Vagina (tissue), 2 donors: ENCODE measurements around the gene PLP2. TPM values are rescaled to one million over a fixed set of nuclear protein-coding genes. Genes with fewer than 3 reads are reported as not detected.

Source experiments
- DNase-seq, 2 donors: peaks; one replicate each; pipeline ENCODE4 v3.0.0-alpha.2; 2017; ENCODE audit errors: extremely low spot score in 2 of 2
- H3K27ac ChIP-seq: fragments of 200-600 bp; sonication (generic); one replicate; pipeline ENCODE4 v1.5.1; 2019
- H3K27me3 ChIP-seq: fragments of 200-600 bp; sonication (generic); one replicate; pipeline ENCODE4 v1.5.1; 2019
- H3K36me3 ChIP-seq, 2 donors: fragments of 200-600 bp; sonication (generic); one replicate each; pipeline ENCODE4 v1.5.1; 2017 to 2019
- H3K4me1 ChIP-seq: fragments of 200-600 bp; sonication (generic); one replicate; pipeline ENCODE4 v1.5.1; 2019
- H3K4me3 ChIP-seq, 2 donors: fragments of 200-600 bp; sonication (generic); 1 replicate in 1 of 2; 2 replicates in 1 of 2; pipeline ENCODE4 v1.5.1; 2016 to 2019
- H3K9me3 ChIP-seq: fragments of 200-600 bp; sonication (generic); one replicate; pipeline ENCODE4 v1.5.1; 2019
- POLR2A ChIP-seq, 2 donors: fragments of 450-650 bp; IDR thresholded peaks; one replicate each; pipeline ENCODE4 v1.6.1; 2017; ENCODE audit warnings: antibody characterized with exemption in 2 of 2, mild to moderate bottlenecking in 2 of 2, moderate library complexity in 2 of 2
- POLR2AphosphoS5 ChIP-seq, 2 donors: sonication (generic); formaldehyde crosslinking; IDR thresholded peaks; one replicate each; pipeline ENCODE4 v1.9.0; 2017; ENCODE audit warnings: antibody characterized with exemption in 2 of 2, mild to moderate bottlenecking in 2 of 2, low read depth in 1 of 2; ENCODE audit not compliant: insufficient read depth in 1 of 2
- intact Hi-C: fragments of 100-400 bp; cut with DNase I; formaldehyde crosslinking; loops from one replicate; pipeline ENCODE4 v1.15.1; 2023
- small RNA-seq: library from RNA; depleted of rRNA; stranded (forward); fragments of <200 nt; gene quantifications from one replicate; pipeline ENCODE3, GENCODE V24; 2016
- total RNA-seq: library from RNA; depleted of rRNA; stranded (reverse); fragments of >200 nt; gene quantifications from one replicate; pipeline ENCODE4 v1.2.3, GENCODE V29; 2016
- TF ChIP-seq, protein P1 (sequence below), 3 experiments: fragments of 450-650 bp in 2 of 3; fragments of 200-600 bp in 1 of 3; sonication (generic) in 1 of 3; IDR thresholded peaks; one replicate each; pipeline ENCODE4 v1.5.1; 2017 to 2019; ENCODE audit warnings: antibody characterized with exemption in 3 of 3, mild to moderate bottlenecking in 2 of 3, moderate library complexity in 2 of 3

PLP2 gene
- total RNA-seq, 1 donor from 2014 or later: 81.3 TPM

DNA sequence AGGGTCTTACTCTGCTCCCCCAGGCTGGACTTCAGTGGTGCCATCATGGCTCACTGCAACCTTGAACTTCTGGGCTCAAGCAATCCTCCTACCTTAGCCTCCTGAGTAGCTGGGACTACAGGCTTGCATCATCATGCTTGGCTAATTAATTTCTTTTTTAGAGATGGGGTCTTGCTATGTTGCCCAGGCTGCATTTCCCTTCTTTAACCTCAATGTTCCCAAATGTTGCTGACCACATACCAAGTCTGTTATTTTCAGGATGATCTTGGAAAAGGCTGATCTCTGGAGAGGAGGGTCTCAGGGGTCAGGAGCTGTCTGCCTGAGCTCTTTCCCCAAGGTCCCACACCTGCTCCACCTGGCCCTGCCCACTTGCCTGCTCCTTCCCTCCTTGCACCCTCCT lies 48.4 kb downstream of the PLP2 start:
- intact Hi-C loops: no loop called here
- no peaks in the 10 kb centered on the region for H3K27me3 ChIP-seq
- TF ChIP-seq POLR2AphosphoS5 (IDR thresholded peaks at IDR 0.05; ENCODE audit: insufficient read depth in 1 of 2, low read depth in 1 of 2) (no peak), POLR2A (IDR thresholded peaks at IDR 0.05) (no peak)
- TF ChIP-seq, protein P1, sequence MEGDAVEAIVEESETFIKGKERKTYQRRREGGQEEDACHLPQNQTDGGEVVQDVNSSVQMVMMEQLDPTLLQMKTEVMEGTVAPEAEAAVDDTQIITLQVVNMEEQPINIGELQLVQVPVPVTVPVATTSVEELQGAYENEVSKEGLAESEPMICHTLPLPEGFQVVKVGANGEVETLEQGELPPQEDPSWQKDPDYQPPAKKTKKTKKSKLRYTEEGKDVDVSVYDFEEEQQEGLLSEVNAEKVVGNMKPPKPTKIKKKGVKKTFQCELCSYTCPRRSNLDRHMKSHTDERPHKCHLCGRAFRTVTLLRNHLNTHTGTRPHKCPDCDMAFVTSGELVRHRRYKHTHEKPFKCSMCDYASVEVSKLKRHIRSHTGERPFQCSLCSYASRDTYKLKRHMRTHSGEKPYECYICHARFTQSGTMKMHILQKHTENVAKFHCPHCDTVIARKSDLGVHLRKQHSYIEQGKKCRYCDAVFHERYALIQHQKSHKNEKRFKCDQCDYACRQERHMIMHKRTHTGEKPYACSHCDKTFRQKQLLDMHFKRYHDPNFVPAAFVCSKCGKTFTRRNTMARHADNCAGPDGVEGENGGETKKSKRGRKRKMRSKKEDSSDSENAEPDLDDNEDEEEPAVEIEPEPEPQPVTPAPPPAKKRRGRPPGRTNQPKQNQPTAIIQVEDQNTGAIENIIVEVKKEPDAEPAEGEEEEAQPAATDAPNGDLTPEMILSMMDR (IDR thresholded peaks at IDR 0.05): no peak
- H3K4me3 ChIP-seq: no peak overlapping the region
- no peaks in the 10 kb centered on the region for H3K9me3 ChIP-seq
- no peak overlapping the region for H3K27ac ChIP-seq
- no peaks in the 10 kb centered on the region for H3K4me1 ChIP-seq
- DNase-seq: no peak
- H3K36me3 ChIP-seq: no peaks in the 10 kb centered on the region

GRCh38 chrX:49221868-49222267 lies 50.2 kb downstream of the PLP2 start:
- no peaks in the 10 kb centered on the region for H3K27me3 ChIP-seq
- TF ChIP-seq POLR2A (IDR thresholded peaks at IDR 0.05): no peak
- TF ChIP-seq, protein P1 (IDR thresholded peaks at IDR 0.05): no peak
- TF ChIP-seq POLR2AphosphoS5 (IDR thresholded peaks at IDR 0.05; ENCODE audit: insufficient read depth in 1 of 2, low read depth in 1 of 2): no peak
- no peaks in the 10 kb centered on the region for H3K9me3 ChIP-seq
- no peaks in the 10 kb centered on the region for H3K36me3 ChIP-seq
- no peak for DNase-seq
- no peak overlapping the region for H3K27ac ChIP-seq
- intact Hi-C loops: no loop called here
- H3K4me1 ChIP-seq: no peaks in the 10 kb centered on the region
- H3K4me3 ChIP-seq: no peak overlapping the region

Small RNA genes lying within 50 kb of the gene (small RNA-seq; reads per million reads assigned to genes)
- gene RN7SL262P: not detected

Other genes with a start within 250 kb of the PLP2 start
- gene OTUD5, start 214.3 kb upstream of the PLP2 start, total RNA-seq: 44.7 TPM
- 2.0 TPM for gene KCND1, start 200.1 kb upstream of the PLP2 start, total RNA-seq
- gene GRIPAP1, start 169.6 kb upstream of the PLP2 start, total RNA-seq: 27.5 TPM
- 87.4 TPM for gene TFE3, start 128.5 kb upstream of the PLP2 start, total RNA-seq
- 8.6 TPM for gene CCDC120, start 112.9 kb upstream of the PLP2 start, total RNA-seq
- gene PRAF2, start 97.9 kb upstream of the PLP2 start, total RNA-seq: 24.1 TPM
- gene WDR45, start 92.0 kb upstream of the PLP2 start, total RNA-seq: 72.7 TPM
- gene GPKOW, start 48.2 kb upstream of the PLP2 start, total RNA-seq: 17.7 TPM
- gene MAGIX, start 9.1 kb upstream of the PLP2 start, total RNA-seq: 2.2 TPM
- gene PRICKLE3, start 14.5 kb downstream of the PLP2 start, total RNA-seq: 26.5 TPM
- 11.0 TPM for gene SYP, start 28.3 kb downstream of the PLP2 start, total RNA-seq
- 0.25 TPM for gene CACNA1F, start 61.4 kb downstream of the PLP2 start, total RNA-seq
- 8.8 TPM for gene CCDC22, start 63.6 kb downstream of the PLP2 start, total RNA-seq
- 1.5 TPM for gene FOXP3, start 92.8 kb downstream of the PLP2 start, total RNA-seq
- gene PPP1R3F, start 97.9 kb downstream of the PLP2 start, total RNA-seq: 18.9 TPM
- gene GAGE10, start 131.7 kb downstream of the PLP2 start, total RNA-seq: not detected
- not detected for gene GAGE12J, start 150.1 kb downstream of the PLP2 start, total RNA-seq
- not detected for gene GAGE13, start 159.7 kb downstream of the PLP2 start, total RNA-seq